K562 (cell line): Measurements from ENCODE around the gene CSTPP1. TPM values are rescaled to one million over a fixed set of nuclear protein-coding genes. Genes with fewer than 3 reads are reported as not detected.

Source experiments
- ARNT ChIP-seq, 2 experiments: fragments of 450-650 bp; IDR thresholded peaks; 2 replicates each; pipeline ENCODE4 v1.6.1; 2016; ENCODE audit warnings: mild to moderate bottlenecking in 1 of 2
- CCNT2 ChIP-seq: IDR thresholded peaks from 2 replicates; pipeline ENCODE4 v1.6.1; 2011; ENCODE audit warnings: borderline replicate concordance, low read depth, mild to moderate bottlenecking, moderate library complexity, mixed read lengths, low read length; ENCODE audit not compliant: insufficient read length; ENCODE audit errors: extremely low read depth
- DPF2 ChIP-seq: fragments of 450-650 bp; IDR thresholded peaks from 2 replicates; pipeline ENCODE4 v1.6.1; 2016
- EP400 ChIP-seq: fragments of 450-650 bp; IDR thresholded peaks from 2 replicates; pipeline ENCODE4 v1.6.1; 2017; ENCODE audit warnings: antibody characterized with exemption, mild to moderate bottlenecking, moderate library complexity
- ERF ChIP-seq: fragments of 450-650 bp; formaldehyde crosslinking; IDR thresholded peaks from 2 replicates; pipeline ENCODE4 v1.4.0; 2020; ENCODE audit warnings: mild to moderate bottlenecking, mixed read lengths
- GATA2 ChIP-seq: sonication (generic); formaldehyde crosslinking; IDR thresholded peaks from 2 replicates; pipeline ENCODE4 v1.4.0; 2020; ENCODE audit warnings: mild to moderate bottlenecking, missing genetic modification reagents
- SPI1 ChIP-seq: IDR thresholded peaks from 2 replicates; pipeline ENCODE4 v1.6.1; 2011; ENCODE audit warnings: low read depth, low read length, control low read depth, borderline replicate concordance
- XRCC4 ChIP-seq: IDR thresholded peaks from one replicate; pipeline ENCODE4 v1.6.1; 2011; ENCODE audit not compliant: insufficient read depth, insufficient read length; ENCODE audit errors: extremely low read depth
- XRCC5 ChIP-seq: fragments of 200-400 bp; formaldehyde crosslinking; IDR thresholded peaks from 2 replicates; pipeline ENCODE4 v1.6.1; 2017; ENCODE audit warnings: low read depth, mild to moderate bottlenecking, low read length
- ZNF384 ChIP-seq: IDR thresholded peaks from 2 replicates; pipeline ENCODE4 v1.6.1; 2012; ENCODE audit warnings: low read depth, low read length, improper control_type of control experiment
- ZNF76 ChIP-seq: fragments of 250-450 bp; sonication (Bioruptor Pico); IDR thresholded peaks from 2 replicates; pipeline ENCODE4 v1.4.0; 2020; ENCODE audit warnings: mild to moderate bottlenecking, moderate library complexity, borderline replicate concordance
- ZNF766 ChIP-seq: fragments of 200-800 bp; sonication (Bioruptor generic); conservative IDR thresholded peaks from 2 replicates; pipeline ENCODE4 v1.6.1; 2016; ENCODE audit warnings: missing genetic modification characterization, missing compliant biosample characterization
- polyA plus RNA-seq, 8 experiments: library from polyadenylated mRNA; depleted of rRNA in 4 of 8; stranded (reverse) in 5 of 8; unstranded in 3 of 8; fragments of >200 nt; fragmentation: Nextera tagmentation in 2 of 8; fragmentation: Illumina TruSeq in 1 of 8; extraction: Ambion mirVana in 2 of 8; extraction: Trizol in 1 of 8; gene quantifications; 2 replicates each; pipeline versions ENCODE4 v1.2.1 to v1.2.3, GENCODE V29; 2011 to 2014; ENCODE audit warnings: inconsistent platforms in 1 of 8, missing spikeins in 1 of 8
- total RNA-seq, 7 experiments: library from RNA; depleted of rRNA in 6 of 7; stranded (reverse); fragments of >200 nt in 6 of 7; fragmentation: Illumina TruSeq in 2 of 7; extraction: Trizol in 2 of 7; gene quantifications; 2 replicates each; pipeline versions ENCODE4 v1.2.1 to v1.2.3, GENCODE V29; 2011 to 2021; ENCODE audit warnings: low replicate concordance in 1 of 7
- TF ChIP-seq, protein P1 (sequence below): fragments of 450-650 bp; formaldehyde crosslinking; IDR thresholded peaks from 2 replicates; pipeline ENCODE4 v1.4.0; 2020; ENCODE audit warnings: mild to moderate bottlenecking, moderate library complexity
- TF ChIP-seq, protein P2 (sequence below), 3 experiments: IDR thresholded peaks in 2 of 3; conservative IDR thresholded peaks in 1 of 3; 2 replicates each; pipeline ENCODE4 v1.5.1; 2011 to 2012; ENCODE audit warnings: low read length in 3 of 3, mild to moderate bottlenecking in 3 of 3, control low read depth in 2 of 3, improper control_type of control experiment in 1 of 3, inconsistent platforms in 1 of 3, low read depth in 1 of 3, mixed read lengths in 1 of 3, moderate library complexity in 1 of 3; ENCODE audit not compliant: insufficient read depth in 2 of 3
- TF ChIP-seq, protein P3 (sequence below): sonication (generic); formaldehyde crosslinking; IDR thresholded peaks from 2 replicates; pipeline ENCODE4 v1.8.0; 2022; ENCODE audit warnings: mild to moderate bottlenecking, missing genetic modification reagents
- TF ChIP-seq, protein P4 (sequence below): fragments of 450-650 bp; IDR thresholded peaks from 2 replicates; pipeline ENCODE4 v1.6.1; 2018; ENCODE audit not compliant: partially characterized antibody

The CSTPP1 gene
- total and polyA plus RNA-seq, 9 of the 15 experiments (the other 6 are each of a cell fraction or from before 2014, with no cell fraction given) = 6.5 to 17.8 (median 9.2) TPM

DNA sequence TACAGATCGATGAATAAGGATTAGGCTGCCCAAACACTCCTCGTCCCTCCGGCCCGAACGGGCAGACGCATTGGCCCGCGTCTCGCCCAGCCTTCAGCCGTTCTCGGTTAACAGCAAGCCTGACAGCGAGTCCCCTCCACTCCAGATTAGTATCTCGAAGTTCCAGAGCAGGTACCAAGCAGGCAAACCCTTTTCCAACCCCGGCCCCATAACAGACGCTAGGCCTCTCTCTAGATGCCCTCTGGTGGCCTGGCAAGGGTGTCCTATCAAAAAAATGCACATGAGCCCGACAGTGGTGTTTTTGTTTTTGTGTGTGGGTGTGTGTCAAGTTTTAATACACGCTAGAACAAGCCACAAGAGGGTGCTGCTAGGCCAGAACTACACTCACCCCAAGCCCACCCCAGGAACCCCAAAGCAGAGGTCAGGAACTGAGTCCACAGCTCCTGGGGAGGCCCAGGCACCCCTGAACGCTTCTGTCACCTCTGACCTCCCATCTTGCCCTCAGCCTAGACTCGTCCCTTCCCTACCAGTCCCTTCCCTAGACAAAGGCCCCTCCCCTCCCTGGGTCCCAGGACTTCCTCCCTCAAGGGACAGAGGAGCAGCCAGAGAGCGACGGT, 240.8 kb downstream of the CSTPP1 start (continued):
- TF ChIP-seq, protein P1, sequence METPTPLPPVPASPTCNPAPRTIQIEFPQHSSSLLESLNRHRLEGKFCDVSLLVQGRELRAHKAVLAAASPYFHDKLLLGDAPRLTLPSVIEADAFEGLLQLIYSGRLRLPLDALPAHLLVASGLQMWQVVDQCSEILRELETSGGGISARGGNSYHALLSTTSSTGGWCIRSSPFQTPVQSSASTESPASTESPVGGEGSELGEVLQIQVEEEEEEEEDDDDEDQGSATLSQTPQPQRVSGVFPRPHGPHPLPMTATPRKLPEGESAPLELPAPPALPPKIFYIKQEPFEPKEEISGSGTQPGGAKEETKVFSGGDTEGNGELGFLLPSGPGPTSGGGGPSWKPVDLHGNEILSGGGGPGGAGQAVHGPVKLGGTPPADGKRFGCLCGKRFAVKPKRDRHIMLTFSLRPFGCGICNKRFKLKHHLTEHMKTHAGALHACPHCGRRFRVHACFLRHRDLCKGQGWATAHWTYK = no peak
- TF ChIP-seq ZNF766 = peak; percentile 73
- TF ChIP-seq ERF (CRISPR knock-in tag) = 0 out of 2 replicates have a peak, but pooled peaks have one; percentile 19
- peak; percentile 7 for TF ChIP-seq CCNT2
- TF ChIP-seq ARNT (IDR thresholded peaks at IDR 0.05) = peak; percentile 49 to 64; a peak in 1 of 4 replicates
- TF ChIP-seq SPI1 = peak; percentile 93; the same call in 1 of the 2 replicates
- TF ChIP-seq EP400 = peak; percentile 58
- peak; percentile 52; the same call in 1 of the 2 replicates for TF ChIP-seq DPF2
- TF ChIP-seq, protein P2, sequence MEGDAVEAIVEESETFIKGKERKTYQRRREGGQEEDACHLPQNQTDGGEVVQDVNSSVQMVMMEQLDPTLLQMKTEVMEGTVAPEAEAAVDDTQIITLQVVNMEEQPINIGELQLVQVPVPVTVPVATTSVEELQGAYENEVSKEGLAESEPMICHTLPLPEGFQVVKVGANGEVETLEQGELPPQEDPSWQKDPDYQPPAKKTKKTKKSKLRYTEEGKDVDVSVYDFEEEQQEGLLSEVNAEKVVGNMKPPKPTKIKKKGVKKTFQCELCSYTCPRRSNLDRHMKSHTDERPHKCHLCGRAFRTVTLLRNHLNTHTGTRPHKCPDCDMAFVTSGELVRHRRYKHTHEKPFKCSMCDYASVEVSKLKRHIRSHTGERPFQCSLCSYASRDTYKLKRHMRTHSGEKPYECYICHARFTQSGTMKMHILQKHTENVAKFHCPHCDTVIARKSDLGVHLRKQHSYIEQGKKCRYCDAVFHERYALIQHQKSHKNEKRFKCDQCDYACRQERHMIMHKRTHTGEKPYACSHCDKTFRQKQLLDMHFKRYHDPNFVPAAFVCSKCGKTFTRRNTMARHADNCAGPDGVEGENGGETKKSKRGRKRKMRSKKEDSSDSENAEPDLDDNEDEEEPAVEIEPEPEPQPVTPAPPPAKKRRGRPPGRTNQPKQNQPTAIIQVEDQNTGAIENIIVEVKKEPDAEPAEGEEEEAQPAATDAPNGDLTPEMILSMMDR (IDR thresholded peaks at IDR 0.05 in 2 of 3, conservative IDR thresholded peaks at IDR 0.05 in 1 of 3; ENCODE audit: insufficient read depth in 2 of 3, low read depth in 1 of 3, low read length in 3 of 3) = peak; percentile 68 to 80 (median 73)
- no peak for TF ChIP-seq ZNF76 (CRISPR knock-in tag)
- TF ChIP-seq, protein P3, sequence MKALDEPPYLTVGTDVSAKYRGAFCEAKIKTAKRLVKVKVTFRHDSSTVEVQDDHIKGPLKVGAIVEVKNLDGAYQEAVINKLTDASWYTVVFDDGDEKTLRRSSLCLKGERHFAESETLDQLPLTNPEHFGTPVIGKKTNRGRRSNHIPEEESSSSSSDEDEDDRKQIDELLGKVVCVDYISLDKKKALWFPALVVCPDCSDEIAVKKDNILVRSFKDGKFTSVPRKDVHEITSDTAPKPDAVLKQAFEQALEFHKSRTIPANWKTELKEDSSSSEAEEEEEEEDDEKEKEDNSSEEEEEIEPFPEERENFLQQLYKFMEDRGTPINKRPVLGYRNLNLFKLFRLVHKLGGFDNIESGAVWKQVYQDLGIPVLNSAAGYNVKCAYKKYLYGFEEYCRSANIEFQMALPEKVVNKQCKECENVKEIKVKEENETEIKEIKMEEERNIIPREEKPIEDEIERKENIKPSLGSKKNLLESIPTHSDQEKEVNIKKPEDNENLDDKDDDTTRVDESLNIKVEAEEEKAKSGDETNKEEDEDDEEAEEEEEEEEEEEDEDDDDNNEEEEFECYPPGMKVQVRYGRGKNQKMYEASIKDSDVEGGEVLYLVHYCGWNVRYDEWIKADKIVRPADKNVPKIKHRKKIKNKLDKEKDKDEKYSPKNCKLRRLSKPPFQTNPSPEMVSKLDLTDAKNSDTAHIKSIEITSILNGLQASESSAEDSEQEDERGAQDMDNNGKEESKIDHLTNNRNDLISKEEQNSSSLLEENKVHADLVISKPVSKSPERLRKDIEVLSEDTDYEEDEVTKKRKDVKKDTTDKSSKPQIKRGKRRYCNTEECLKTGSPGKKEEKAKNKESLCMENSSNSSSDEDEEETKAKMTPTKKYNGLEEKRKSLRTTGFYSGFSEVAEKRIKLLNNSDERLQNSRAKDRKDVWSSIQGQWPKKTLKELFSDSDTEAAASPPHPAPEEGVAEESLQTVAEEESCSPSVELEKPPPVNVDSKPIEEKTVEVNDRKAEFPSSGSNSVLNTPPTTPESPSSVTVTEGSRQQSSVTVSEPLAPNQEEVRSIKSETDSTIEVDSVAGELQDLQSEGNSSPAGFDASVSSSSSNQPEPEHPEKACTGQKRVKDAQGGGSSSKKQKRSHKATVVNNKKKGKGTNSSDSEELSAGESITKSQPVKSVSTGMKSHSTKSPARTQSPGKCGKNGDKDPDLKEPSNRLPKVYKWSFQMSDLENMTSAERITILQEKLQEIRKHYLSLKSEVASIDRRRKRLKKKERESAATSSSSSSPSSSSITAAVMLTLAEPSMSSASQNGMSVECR (CRISPR knock-in tag) = 0 out of 2 replicates have a peak, but pooled peaks have one; percentile 29
- TF ChIP-seq, protein P4, sequence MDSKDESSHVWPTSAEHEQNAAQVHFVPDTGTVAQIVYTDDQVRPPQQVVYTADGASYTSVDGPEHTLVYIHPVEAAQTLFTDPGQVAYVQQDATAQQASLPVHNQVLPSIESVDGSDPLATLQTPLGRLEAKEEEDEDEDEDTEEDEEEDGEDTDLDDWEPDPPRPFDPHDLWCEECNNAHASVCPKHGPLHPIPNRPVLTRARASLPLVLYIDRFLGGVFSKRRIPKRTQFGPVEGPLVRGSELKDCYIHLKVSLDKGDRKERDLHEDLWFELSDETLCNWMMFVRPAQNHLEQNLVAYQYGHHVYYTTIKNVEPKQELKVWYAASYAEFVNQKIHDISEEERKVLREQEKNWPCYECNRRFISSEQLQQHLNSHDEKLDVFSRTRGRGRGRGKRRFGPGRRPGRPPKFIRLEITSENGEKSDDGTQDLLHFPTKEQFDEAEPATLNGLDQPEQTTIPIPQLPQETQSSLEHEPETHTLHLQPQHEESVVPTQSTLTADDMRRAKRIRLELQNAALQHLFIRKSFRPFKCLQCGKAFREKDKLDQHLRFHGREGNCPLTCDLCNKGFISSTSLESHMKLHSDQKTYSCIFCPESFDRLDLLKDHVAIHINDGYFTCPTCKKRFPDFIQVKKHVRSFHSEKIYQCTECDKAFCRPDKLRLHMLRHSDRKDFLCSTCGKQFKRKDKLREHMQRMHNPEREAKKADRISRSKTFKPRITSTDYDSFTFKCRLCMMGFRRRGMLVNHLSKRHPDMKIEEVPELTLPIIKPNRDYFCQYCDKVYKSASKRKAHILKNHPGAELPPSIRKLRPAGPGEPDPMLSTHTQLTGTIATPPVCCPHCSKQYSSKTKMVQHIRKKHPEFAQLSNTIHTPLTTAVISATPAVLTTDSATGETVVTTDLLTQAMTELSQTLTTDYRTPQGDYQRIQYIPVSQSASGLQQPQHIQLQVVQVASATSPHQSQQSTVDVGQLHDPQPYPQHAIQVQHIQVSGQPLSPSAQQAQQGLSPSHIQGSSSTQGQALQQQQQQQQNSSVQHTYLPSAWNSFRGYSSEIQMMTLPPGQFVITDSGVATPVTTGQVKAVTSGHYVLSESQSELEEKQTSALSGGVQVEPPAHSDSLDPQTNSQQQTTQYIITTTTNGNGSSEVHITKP = no peak
- TF ChIP-seq XRCC5 = peak; percentile 61; the same call in 1 of the 2 replicates
- no peak for TF ChIP-seq XRCC4
- peak; percentile 73 for TF ChIP-seq ZNF384
- TF ChIP-seq GATA2 (CRISPR knock-in tag) = peak; percentile 64
